HepG2 (cell line): ENCODE measurements around the gene TMEM79. TPM values are rescaled to one million over a fixed set of nuclear protein-coding genes. Genes with fewer than 3 reads are reported as not detected.
"Not testable (repeated sequence)": the region's sequence is repeated elsewhere in the genome, so short reads cannot be mapped to it uniquely, and the experiment has no call there.

Experiments used
- ATAC-seq: fragments of 200-7000 bp; cut with Tn5 transposase; 3 replicates; pipeline ENCODE4 v1.9.1; 2020; ENCODE audit warnings: mild to moderate bottlenecking, moderate library complexity
- BruUV-seq: library from RNA; stranded (reverse); fragments of 400-500 nt; replicated peaks from 2 replicates; lab custom pipeline; 2021; lab: Mats Ljungman, UMichigan
- CTCF ChIA-PET: fragments of 300-600 bp; formaldehyde crosslinking; extraction: SDS; loops from one replicate; lab custom pipeline; 2021; ENCODE audit warnings: low total read pairs, inconsistent platforms, low intra/inter-chr PET ratio; lab: Yijun Ruan, JAX
- POLR2A ChIA-PET: fragments of 350-600 bp; sonication (Branson Sonifier 250); formaldehyde crosslinking; loops from one replicate; lab custom pipeline; 2020; ENCODE audit warnings: antibody characterized with exemption, inconsistent platforms; lab: Yijun Ruan, JAX
- DNase-seq: peaks from one replicate; pipeline ENCODE4 v3.0.0-alpha.2; 2015; ENCODE audit warnings: low spot score
- FAIRE-seq: peaks from 3 replicates; lab custom pipeline; 2011; peaks lifted over from hg19 to GRCh38; lab: Jason Lieb, UNC
- H2AFZ ChIP-seq: one replicate; pipeline ENCODE4 v1.6.1; 2011; ENCODE audit warnings: low read length, inconsistent platforms
- H3K27ac ChIP-seq: fragments of 300-600 bp; 3 replicates; pipeline ENCODE4 v1.8.0; 2011; ENCODE audit warnings: mixed run types, mild to moderate bottlenecking, mixed read lengths, low read length, inconsistent platforms; ENCODE audit not compliant: insufficient read depth; ENCODE audit errors: extremely low read length
- H3K27me3 ChIP-seq, 2 experiments: fragments of 200-600 bp in 1 of 2; 2 replicates in 1 of 2; 3 replicates in 1 of 2; pipeline versions ENCODE4 v1.6.0 to v1.8.0; 2011; ENCODE audit warnings: low read length in 2 of 2, mild to moderate bottlenecking in 2 of 2, moderate library complexity in 2 of 2, inconsistent platforms in 1 of 2; ENCODE audit not compliant: insufficient read depth in 2 of 2, control insufficient read depth in 1 of 2
- H3K36me3 ChIP-seq, 2 experiments: fragments of 200-600 bp in 1 of 2; replicated peaks in 1 of 2; 2 replicates in 1 of 2; 3 replicates in 1 of 2; pipeline versions ENCODE4 v1.5.1 to v1.8.0; 2011; ENCODE audit warnings: low read length in 2 of 2, inconsistent platforms in 1 of 2; ENCODE audit not compliant: insufficient read depth in 2 of 2, control insufficient read depth in 1 of 2
- H3K4me1 ChIP-seq: 2 replicates; pipeline ENCODE4 v1.5.1; 2012; ENCODE audit warnings: low read length, inconsistent platforms; ENCODE audit not compliant: insufficient read depth
- H3K4me2 ChIP-seq: 2 replicates; pipeline ENCODE4 v1.6.0; 2011; ENCODE audit warnings: low read depth, low read length, inconsistent platforms
- H3K4me3 ChIP-seq, 3 experiments: fragments of 200-600 bp in 1 of 3; sonication (generic), shearing (Covaris generic) in 1 of 3; replicated peaks in 1 of 3; 2 replicates each; pipeline ENCODE4 v1.5.1; 2011 to 2016; ENCODE audit warnings: low read length in 3 of 3, inconsistent platforms in 2 of 3, low read depth in 2 of 3, mild to moderate bottlenecking in 2 of 3, control low read depth in 1 of 3, mixed read lengths in 1 of 3; ENCODE audit not compliant: insufficient read depth in 1 of 3
- H3K79me2 ChIP-seq: one replicate; pipeline ENCODE4 v1.6.1; 2011; ENCODE audit warnings: low read length, inconsistent platforms; ENCODE audit not compliant: insufficient read depth
- H3K9ac ChIP-seq: 2 replicates; pipeline ENCODE4 v1.6.0; 2011; ENCODE audit warnings: mild to moderate bottlenecking, low read depth, low read length, inconsistent platforms; ENCODE audit not compliant: insufficient read depth
- H3K9me3 ChIP-seq: 2 replicates; pipeline ENCODE4 v1.5.1; 2012; ENCODE audit warnings: mild to moderate bottlenecking, low read length
- H4K20me1 ChIP-seq: 2 replicates; pipeline ENCODE4 v1.6.0; 2011; ENCODE audit warnings: inconsistent platforms, mild to moderate bottlenecking, low read length, moderate library complexity; ENCODE audit not compliant: insufficient read depth
- HMG20A ChIP-seq: IDR thresholded peaks from 2 replicates; pipeline ENCODE4 v1.6.1; 2016; ENCODE audit warnings: borderline replicate concordance
- KAT2B ChIP-seq: fragments of 150-350 bp; IDR thresholded peaks from 2 replicates; pipeline ENCODE4 v1.6.1; 2014; ENCODE audit warnings: low read depth, low read length, borderline replicate concordance
- MIER3 ChIP-seq: IDR thresholded peaks from 2 replicates; pipeline ENCODE4 v1.6.1; 2016; ENCODE audit warnings: missing compliant biosample characterization, borderline replicate concordance
- RBAK ChIP-seq: sonication (generic); formaldehyde crosslinking; IDR thresholded peaks from 2 replicates; pipeline ENCODE4 v1.5.1; 2020; ENCODE audit warnings: mild to moderate bottlenecking, missing genetic modification reagents
- SAP130 ChIP-seq: IDR thresholded peaks from 2 replicates; pipeline ENCODE4 v1.6.1; 2016; ENCODE audit warnings: low read depth
- ZNF251 ChIP-seq: sonication (generic); formaldehyde crosslinking; IDR thresholded peaks from 2 replicates; pipeline ENCODE4 v1.9.0; 2021; ENCODE audit warnings: mild to moderate bottlenecking, missing genetic modification reagents
- WGBS: methylation state at CpG from one replicate; pipeline ENCODE4 v1.1.6; 2017; ENCODE audit warnings: low lambda C conversion rate; 5-methylcytosine and 5-hydroxymethylcytosine counted together
- in situ Hi-C: cut with HindIII; loops from 2 replicates; pipeline ENCODE4 v1.10.0; 2017; ENCODE audit warnings: low pct_unique_long_range_greater_than_20kb; ENCODE audit not compliant: extremely low pct_ligation_motif_present
- intact Hi-C: fragments of 100-400 bp; cut with micrococcal nuclease; formaldehyde crosslinking; loops from one replicate; pipeline ENCODE4 v1.10.0; 2022; ENCODE audit not compliant: unreplicated experiment
- polyA plus RNA-seq, 8 experiments: library from polyadenylated mRNA; depleted of rRNA in 3 of 8; stranded (reverse) in 7 of 8; unstranded in 1 of 8; fragments of >200 nt; fragmentation: Illumina TruSeq in 4 of 8; extraction: Trizol in 4 of 8; gene quantifications; 2 replicates each; pipeline versions ENCODE4 v1.2.1 to v1.2.3, GENCODE V29; 2011 to 2016; ENCODE audit warnings: low read depth in 4 of 8, missing spikeins in 1 of 8, mixed read lengths in 1 of 8; ENCODE audit not compliant: insufficient read depth in 1 of 8
- total RNA-seq, 5 experiments: library from RNA; depleted of rRNA; stranded (reverse); fragments of >200 nt; fragmentation: Illumina TruSeq; extraction: Trizol; gene quantifications; 2 replicates each; pipeline ENCODE4 v1.2.3, GENCODE V29; 2016; ENCODE audit warnings: low read depth in 1 of 5
- TF ChIP-seq, protein P1 (sequence below): sonication (generic); formaldehyde crosslinking; IDR thresholded peaks from 2 replicates; pipeline ENCODE4 v1.5.0; 2020; ENCODE audit warnings: mild to moderate bottlenecking, missing genetic modification reagents, moderate library complexity

TMEM79 gene
- total and polyA plus RNA-seq, 2 of the 13 experiments (the other 11 are each of a cell fraction or from before 2014, with no cell fraction given), result 1.2 to 1.9 TPM

DNA sequence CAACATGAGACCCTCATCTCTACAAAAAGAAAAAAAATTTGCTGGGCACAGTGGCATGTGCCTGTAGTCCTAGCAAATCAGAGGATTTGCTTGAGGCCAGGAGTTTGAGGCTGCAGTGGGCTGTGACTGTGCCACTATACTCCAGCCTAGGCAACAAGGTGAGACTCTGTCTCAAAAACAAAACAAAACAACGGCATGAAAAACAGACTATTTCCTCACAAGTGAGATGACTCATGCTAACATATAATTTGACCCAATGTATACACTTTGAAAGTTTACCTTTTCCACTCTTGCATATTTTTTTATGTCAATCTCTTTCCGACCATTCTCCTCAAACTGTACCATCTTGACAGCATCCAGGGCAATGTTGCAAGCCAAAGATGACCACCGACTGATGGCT lies 36.4 kb downstream of the TMEM79 start (continued):
- TF ChIP-seq ZNF251, result no peak

GRCh38 chr1:156323179-156323578 lies 39.1 kb downstream of the TMEM79 start:
- H3K27me3 ChIP-seq, H3K4me1 ChIP-seq, DNase-seq, CTCF ChIA-PET, in situ Hi-C loops, H3K9ac ChIP-seq, H3K4me2 ChIP-seq, FAIRE-seq, POLR2A ChIA-PET, BruUV-seq, H2AFZ ChIP-seq, H4K20me1 ChIP-seq, H3K9me3 ChIP-seq, ATAC-seq, H3K27ac ChIP-seq, H3K79me2 ChIP-seq, H3K4me3 ChIP-seq, intact Hi-C loops: not testable (repeated sequence)
- WGBS, result 97% methylated on average over 9 of the region's 9 CpGs
- peaks cover 26 to 62% of the 10 kb centered on the region in 2 experiments for H3K36me3 ChIP-seq

- ChIA-PET POLR2A (interaction anchor here (0.8 to 2.9 kb wide), 4 partner anchors 36 to 123 kb away, joined by 3 to 22 read pairs (median 4); partner anchors contain the start of gene PMF1), CTCF (no interaction called here)
- peak overlapping the region; percentile 85; the same call in 1 of the 2 replicates for H3K9ac ChIP-seq
Observed at GRCh38 chr1:156336242-156336641, 52.1 kb downstream of the TMEM79 start.

More at GRCh38 chr1:156336242-156336641, 52.1 kb downstream of the TMEM79 start:
- H3K4me1 ChIP-seq, result peaks cover 25% of the 10 kb centered on the region
- no peak overlapping the region for H3K27ac ChIP-seq
- no peak overlapping the region for H2AFZ ChIP-seq
- peaks cover 17% of the 10 kb centered on the region for H4K20me1 ChIP-seq
- FAIRE-seq (no peak), ATAC-seq (no peak), DNase-seq (no peak)
- no peak for TF ChIP-seq RBAK
- TF ChIP-seq MIER3 (CRISPR knock-in tag), result no peak
- TF ChIP-seq, protein P1, sequence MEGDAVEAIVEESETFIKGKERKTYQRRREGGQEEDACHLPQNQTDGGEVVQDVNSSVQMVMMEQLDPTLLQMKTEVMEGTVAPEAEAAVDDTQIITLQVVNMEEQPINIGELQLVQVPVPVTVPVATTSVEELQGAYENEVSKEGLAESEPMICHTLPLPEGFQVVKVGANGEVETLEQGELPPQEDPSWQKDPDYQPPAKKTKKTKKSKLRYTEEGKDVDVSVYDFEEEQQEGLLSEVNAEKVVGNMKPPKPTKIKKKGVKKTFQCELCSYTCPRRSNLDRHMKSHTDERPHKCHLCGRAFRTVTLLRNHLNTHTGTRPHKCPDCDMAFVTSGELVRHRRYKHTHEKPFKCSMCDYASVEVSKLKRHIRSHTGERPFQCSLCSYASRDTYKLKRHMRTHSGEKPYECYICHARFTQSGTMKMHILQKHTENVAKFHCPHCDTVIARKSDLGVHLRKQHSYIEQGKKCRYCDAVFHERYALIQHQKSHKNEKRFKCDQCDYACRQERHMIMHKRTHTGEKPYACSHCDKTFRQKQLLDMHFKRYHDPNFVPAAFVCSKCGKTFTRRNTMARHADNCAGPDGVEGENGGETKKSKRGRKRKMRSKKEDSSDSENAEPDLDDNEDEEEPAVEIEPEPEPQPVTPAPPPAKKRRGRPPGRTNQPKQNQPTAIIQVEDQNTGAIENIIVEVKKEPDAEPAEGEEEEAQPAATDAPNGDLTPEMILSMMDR (CRISPR knock-in tag), result peak; percentile 45
- TF ChIP-seq HMG20A, result no peak
- TF ChIP-seq KAT2B, result no peak
- TF ChIP-seq SAP130 (CRISPR knock-in tag), result peak; percentile 20; the same call in 1 of the 2 replicates
- no peaks in the 10 kb centered on the region; a peak in 1 of 5 replicates for H3K27me3 ChIP-seq
- peak overlapping the region; percentile 88 for H3K4me2 ChIP-seq
- BruUV-seq, result no TSS peak
- H3K4me3 ChIP-seq, result peak overlapping the region; percentile 87 to 94 (median 92)
- intact Hi-C loops (loop anchor here (5.0 kb wide), 2 partner anchors 36 to 44 kb away; no protein-coding TSS in a partner anchor), in situ Hi-C loops (no loop called here)
- H3K36me3 ChIP-seq, result peaks cover 3 to 37% of the 10 kb centered on the region in 2 experiments; a peak in 4 of 5 replicates
- H3K79me2 ChIP-seq, result peaks cover 43% of the 10 kb centered on the region
- 69% methylated on average over 4 of the region's 4 CpGs for WGBS
- no peaks in the 10 kb centered on the region for H3K9me3 ChIP-seq
